IPS DF 4.7 (cell line): ENCODE data around the gene EPB41L4A.
"Not testable (repeated sequence)": the region's sequence is repeated elsewhere in the genome, so short reads cannot be mapped to it uniquely, and the experiment has no call there.

ENCODE experiments used
- DNase-seq: peaks from one replicate; pipeline ENCODE4 v3.0.0-alpha.2; 2013; ENCODE audit warnings: low spot score; ENCODE audit errors: extremely low read depth

The EPB41L4A gene, protein sequence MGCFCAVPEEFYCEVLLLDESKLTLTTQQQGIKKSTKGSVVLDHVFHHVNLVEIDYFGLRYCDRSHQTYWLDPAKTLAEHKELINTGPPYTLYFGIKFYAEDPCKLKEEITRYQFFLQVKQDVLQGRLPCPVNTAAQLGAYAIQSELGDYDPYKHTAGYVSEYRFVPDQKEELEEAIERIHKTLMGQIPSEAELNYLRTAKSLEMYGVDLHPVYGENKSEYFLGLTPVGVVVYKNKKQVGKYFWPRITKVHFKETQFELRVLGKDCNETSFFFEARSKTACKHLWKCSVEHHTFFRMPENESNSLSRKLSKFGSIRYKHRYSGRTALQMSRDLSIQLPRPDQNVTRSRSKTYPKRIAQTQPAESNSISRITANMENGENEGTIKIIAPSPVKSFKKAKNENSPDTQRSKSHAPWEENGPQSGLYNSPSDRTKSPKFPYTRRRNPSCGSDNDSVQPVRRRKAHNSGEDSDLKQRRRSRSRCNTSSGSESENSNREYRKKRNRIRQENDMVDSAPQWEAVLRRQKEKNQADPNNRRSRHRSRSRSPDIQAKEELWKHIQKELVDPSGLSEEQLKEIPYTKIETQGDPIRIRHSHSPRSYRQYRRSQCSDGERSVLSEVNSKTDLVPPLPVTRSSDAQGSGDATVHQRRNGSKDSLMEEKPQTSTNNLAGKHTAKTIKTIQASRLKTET

DNA sequence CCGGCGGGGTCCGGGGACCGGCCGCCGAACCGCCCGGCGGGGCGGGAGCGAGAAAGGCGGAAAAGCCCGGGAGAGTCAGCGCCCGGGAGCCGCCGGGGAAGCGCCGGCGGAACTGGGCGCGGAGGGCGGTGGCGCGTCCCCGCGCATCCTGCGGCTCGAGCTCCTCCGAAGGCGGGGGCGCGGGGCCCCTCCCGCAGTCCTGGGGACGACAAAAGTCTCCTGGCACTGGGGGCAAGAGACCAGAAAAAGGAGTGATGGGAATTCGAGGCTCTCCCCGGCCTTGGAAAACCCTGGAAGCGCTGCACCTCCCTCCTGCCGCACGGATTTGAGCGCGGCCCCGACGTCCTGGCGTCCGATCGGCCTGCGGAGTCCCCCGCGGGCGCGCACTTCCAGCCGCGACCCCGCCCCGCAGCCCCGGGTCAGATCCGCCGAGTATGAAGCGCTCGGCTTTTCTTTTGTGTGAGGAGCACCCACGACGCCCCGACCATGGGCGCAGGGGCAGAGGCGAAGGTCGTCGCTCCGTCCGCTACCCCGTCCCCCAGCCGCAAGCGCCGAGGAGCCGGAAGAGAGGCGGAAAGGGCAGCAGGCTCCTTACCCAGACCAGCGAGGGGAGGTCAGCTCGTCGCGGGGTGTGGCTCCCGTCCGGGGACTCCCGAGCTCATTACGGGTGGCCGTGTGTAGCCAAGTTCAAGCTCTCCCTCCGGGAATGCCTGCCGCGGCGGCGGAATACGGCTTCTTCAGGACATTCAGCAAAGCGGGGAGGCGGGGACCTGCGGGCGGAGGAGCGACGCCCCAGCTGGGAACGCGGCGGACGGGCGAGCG is at the start of gene EPB41L4A:
TSS of gene EPB41L4A (minus strand) at position 114 of the 822 bp plus-strand sequence. CDS start 238 bp downstream, outside the sequence.
- no peak for DNase-seq

DNA sequence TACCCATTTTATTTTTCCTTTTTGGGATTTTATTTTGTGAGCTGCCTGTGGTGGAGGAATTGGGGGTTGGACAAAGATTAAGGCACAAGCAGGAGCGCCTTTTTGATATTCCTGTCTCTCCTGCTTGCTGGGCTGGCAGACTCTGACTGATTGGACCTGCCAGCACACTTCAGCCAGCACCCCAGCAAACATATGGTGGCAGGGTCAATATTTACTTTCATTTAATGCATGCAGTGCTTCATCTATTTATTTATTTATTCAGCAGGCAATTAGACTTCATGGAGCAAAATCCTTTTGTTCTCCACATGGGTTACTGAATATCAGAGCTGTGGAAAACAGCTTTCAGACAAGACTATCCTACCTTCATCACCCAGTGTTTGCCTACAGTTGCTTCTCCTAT is 48.4 kb upstream of the EPB41L4A start:
- no peak for DNase-seq

DNA sequence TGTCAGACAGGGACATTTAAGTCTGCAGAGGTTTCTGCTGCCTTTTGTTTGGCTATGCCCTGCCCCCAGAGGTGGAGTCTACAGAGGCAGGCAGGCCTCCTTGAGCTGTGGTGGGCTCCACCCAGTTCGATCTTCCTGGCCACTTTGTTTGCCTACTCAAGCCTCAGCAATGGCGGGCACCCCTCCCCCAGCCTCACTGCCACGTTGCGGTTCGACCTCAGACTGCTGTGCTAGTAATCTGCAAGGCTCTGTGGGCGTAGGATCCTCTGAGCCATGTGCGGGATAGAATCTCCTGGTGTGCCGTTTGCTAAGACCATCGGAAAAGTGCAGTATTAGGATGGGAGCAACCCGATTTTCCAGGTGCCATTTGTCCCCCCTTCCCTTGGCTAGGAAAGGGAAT is 47.2 kb upstream of the EPB41L4A start:
- not testable (repeated sequence) for DNase-seq

DNA sequence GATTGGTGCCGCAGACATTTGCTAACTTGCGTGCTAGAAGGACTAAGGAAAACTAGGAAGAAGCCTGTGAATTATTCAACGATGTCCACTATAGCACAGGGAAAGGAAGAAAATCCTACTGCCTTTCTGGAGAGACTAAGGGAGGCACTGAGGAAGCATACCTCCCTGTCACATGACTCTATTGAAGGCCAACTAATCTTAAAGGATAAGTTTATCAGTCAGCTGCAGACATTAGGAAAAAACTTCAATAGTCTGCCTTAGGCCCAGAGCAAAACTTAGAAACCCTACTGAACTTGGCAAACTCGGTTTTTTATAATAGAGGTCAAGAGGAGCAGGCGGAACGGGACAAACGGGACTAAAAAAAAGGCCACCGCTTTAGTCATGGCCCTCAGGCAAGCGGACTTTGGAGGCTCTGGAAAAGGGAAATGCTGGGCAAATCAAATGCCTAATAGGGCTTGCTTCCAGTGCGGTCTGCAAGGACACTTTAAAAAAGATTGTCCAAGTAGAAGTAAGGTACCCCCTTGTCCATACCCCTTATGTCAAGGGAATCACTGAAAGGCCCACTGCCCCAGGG is 28.2 kb upstream of the EPB41L4A start:
- DNase-seq, result not testable (repeated sequence)

DNA sequence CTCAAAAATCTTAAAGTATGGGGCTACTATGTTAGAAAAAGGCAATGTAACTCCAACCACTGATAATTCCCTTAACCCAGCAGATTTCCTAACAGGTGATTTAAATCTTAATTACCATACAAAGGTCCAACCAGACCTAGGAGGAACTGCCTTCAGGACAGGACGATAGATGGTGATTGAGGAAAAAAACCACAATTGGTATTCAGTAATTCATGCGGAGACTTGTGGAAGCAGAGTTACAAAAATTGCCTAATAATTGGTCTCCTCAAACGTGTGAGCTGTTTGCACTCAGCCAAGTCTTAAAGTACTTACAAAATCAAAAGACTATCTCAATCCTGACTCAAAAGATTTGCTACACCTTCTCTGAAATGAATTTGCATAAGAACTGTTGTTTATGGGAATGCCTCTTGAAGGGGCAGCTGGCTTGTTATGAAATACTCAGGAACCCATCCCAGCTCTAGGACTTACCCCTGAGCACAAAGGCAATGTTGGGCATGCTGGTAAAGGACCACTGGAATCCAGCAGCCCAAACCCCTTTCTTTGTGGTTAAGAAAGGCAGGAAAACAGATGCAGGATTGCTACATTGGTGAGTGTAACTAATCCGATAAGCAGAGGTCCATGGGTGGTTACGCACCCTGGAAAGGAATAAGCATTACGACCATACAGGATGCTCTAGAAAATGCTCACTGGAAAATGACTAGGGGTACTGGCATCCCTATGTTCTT is 26.7 kb upstream of the EPB41L4A start:
- DNase-seq, result no peak

DNA sequence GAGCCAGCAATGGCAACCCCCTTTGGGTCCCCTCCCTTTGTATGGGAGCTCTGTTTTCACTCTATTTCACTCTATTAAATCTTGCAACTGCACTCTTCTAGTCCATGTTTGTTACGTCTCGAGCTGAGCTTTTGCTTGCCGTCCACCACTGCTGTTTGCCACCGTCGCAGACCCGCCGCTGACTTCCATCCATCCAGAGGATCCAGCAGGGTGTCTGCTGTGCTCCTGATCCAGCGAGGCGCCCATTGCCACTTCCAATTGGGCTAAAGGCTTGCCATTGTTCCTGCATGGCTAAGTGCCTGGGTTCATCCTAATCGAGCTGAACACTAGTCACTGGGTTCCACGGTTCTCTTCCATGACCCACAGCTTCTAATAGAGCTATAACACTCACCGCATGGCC is 24.9 kb upstream of the EPB41L4A start:
- DNase-seq, result not testable (repeated sequence)

DNA sequence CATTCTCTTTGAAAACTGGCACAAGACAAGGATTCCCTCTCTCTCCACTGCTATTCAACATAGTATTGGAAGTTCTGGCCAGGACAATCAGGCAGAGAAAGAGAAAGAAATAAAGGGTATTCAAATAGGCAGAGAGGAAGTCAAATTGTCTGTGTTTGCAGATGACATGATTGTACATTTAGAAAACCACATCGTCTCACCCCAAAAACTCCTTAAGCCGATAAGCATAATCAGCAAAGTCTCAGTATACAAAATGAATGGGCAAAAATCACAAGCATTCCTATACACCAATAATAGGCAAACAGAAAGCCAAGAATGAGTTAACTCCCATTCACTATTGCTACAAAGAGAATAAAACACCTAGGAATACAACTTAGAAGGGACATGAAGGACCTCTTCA is 21.0 kb upstream of the EPB41L4A start:
- DNase-seq, result no peak

DNA sequence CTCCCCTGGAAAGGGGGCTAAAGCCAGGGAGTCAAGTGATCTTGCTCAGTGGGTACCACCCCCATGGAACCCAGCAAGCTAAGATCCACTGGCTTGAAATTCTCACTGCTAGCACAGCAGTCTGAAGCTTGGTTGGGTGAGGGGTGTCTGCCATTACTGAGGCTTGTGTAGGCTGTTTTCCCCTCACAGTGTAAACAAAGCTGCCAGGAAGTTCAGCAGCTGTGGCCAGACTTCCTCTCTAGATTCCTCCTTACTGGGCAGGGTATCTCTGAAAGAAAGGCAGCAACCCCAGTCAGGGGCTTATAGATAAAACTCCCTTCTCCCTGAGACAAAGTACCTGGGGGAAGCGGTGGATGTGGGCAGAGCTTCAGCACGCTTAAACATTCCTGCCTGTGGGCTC is 17.1 kb upstream of the EPB41L4A start:
- DNase-seq, result no peak

DNA sequence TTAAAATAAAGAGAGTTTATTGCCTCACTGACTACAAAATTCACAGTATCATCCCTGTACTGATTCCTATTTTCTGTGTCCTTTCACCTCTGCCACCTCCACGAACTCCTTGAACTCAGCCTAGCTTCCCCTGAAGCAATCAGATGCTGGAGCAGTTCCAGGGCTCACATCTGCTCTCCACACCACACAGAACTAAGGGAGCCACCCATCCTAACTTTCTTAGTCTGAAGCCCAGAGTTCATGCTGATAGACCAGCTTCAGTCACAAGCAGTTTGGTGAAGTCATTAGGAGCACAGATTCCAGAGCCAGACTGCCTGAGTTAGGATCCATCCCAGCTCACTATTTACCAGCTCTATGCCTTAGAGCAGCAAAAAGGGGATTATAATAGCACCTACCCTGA is 15.6 kb upstream of the EPB41L4A start:
- no peak for DNase-seq

DNA sequence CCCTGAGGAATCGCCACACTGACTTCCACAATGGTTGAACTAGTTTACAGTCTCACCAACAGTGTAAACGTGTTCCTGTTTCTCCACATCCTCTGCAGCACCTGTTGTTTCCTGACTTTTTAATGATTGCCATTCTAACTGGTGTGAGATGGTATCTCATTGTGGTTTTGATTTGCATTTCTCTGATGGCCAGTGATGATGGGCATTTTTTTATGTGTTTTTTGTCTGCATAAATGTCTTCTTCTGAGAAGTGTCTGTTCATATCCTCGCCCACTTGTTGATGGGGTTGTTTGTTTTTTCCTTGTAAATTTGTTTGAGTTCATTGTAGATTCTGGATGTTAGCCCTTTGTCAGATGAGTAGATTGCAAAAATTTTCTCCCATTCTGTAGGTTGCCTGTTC is 7.1 kb upstream of the EPB41L4A start:
- not testable (repeated sequence) for DNase-seq

DNA sequence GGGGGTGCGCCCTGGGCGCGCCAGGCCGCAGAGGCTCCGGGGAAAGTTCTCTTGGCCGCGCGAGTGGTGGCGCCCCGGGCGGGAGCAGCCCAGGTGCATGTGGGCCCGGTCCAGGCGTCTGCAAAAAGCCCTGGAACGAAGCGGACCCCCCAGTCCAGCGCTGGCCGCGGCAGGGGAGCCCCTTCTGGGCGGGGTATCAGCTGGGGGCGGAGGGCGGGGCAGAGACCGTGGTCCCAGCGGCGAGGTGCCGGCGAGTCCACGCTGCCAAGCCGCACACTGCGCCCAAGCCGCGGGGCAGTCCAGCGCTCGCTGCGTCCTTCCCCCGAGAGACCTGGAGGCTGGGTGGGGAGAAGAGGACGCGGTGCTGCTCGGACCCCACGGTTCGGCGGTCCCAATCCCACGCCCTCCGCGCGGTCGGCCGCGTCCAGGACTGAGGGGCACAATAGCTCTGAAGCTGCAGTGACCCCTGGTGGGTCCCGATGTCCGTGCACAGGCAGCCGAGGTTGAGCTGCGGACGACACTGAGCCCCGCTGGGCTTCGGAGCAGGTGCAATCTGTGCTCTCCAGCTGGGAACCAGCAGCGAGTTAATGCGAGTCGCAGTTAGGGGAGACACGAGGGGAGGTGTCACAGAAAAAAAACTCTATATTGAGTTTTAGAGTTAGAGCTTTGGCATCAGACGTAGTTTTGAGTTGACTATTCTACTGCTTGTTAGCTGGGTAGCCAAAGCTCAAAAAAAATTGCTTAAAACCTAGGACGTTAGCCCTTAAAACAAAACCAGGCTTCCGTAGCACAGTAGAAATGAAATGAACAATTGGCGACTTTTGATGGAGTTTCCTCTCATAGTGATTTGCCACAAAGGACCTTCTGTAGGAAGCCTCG is 1.1 kb upstream of the EPB41L4A start:
- peak; percentile 60 for DNase-seq

DNA sequence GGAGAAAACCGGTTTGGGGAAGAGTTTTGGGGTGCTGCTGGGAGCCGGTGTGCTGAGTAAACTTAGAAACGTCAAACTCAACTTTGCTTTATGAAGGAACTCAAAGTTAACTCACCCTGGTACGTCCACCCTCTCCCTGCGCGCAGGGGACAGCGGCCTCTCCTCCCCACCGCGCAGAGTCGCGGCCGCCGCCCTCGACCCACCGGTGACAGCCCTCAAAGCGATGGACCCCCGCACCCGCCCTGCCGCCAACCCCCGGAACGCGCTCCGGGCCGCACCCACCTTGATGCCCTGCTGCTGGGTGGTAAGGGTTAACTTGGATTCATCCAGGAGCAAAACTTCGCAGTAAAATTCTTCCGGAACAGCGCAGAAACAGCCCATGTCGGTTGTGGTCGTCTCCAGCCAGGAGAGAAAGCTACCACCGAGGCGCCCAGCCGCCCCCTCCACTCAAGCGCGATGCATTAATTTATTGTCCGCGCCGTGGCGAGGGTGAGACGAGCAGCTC is 366 bp downstream of the EPB41L4A start:
- DNase-seq, result no peak

DNA sequence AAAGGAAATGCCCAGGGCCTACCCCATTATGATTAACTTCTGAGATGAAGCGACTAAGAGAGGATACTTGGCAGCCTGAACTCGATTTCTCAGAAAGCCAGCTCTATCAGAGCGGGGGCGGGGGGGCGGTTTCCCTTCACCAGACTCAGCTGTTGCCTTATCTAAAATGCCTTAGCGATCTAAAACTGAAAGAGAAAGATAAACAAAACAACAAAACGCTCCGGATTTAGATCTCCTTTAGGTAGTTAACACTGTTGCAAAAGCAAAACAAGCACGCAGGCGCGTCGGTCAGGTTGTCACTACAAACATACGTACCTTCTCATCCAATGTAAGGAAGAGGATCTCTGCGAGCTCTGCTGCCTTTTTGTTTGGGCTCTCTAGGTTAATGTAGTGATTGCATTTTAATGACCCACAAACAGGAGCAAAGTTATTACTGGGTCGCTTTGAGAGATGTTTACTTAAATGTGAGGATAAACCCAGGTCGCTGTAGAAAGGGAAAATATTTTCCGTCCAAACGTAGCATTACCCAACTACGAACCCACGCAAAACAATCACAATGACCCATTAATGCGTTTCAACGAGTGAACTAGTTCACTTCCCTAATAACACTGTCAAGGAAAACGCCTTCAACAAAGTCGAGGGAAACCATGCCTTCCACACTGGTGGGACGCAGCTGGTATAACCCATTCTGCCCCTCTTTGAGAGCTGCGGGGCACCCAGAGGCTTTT is 982 bp downstream of the EPB41L4A start:
- no peak for DNase-seq

DNA sequence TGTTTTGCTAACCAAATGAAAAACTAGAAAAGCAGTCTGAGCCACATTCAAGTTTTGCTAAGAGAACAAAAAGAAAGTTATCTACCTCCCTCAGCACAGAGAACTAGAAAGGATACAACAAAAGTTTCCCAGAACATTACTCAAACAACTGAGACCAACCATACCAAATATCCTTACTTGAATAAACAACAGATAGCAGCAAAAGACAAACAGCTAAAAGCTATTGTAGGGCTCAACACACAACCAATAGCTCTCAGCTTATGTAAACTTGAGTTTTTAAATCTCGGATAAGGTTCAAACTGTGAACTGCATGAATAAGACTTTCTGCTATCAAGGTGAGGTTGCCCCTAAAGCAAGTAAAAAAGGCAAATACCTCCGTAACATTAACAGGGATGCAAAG is 3.5 kb downstream of the EPB41L4A start:
- DNase-seq, result no peak

DNA sequence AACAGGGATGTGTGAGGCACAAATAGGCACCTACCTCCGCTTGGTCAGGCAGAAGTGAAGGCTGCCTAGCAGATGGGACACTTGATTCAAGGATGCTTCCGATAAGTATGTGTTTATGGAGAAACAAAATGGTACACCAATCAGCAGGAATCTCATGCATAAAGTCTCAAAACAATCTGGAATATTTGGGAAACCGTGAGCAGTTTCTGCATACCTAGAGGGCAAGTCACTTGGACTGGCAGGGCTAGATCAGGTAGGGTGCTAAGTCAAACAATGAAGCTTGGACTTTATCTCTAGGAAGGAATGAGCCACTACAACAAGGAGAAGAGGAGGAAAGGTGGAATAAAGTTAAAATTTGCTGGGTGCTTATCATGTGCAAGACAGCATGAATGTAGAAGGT is 5.5 kb downstream of the EPB41L4A start:
- DNase-seq, result no peak

DNA sequence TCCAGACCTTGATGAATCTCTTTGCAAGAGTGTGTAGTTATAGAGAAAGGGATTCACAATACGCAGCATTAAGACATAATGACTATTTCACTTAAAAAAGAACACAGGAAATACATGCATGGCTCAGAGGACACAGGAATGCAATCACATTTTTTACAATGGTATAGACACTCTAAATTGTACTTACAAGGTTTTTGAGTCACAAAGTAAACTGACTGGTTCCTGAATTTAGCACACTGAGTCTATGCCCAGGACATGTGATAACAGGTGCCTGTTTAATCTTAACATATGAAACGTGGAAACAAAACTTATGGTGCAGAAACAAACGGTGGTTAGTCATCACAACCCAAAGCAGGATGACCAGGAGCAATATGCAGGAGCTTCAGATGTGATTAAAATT is 6.7 kb downstream of the EPB41L4A start:
- no peak for DNase-seq

DNA sequence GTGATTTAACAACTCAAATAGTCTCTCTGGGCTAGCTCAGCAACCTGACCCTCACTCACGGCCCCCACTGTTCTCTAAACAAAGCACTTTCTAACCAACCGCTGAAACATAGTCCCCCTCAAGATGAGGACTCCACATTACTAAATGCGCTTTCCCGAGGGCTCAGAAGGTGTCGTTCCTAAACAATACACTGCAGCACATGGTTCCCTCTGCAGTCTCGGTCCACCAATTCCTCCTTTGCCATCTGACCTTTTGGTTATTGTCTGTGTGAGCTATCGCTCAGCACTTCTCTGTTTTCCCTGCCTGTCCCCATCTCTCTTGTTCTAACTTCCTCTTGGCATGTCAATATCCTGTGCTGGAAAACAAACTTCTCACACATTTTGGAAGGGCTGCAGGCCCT is 7.2 kb downstream of the EPB41L4A start:
- DNase-seq, result no peak

DNA sequence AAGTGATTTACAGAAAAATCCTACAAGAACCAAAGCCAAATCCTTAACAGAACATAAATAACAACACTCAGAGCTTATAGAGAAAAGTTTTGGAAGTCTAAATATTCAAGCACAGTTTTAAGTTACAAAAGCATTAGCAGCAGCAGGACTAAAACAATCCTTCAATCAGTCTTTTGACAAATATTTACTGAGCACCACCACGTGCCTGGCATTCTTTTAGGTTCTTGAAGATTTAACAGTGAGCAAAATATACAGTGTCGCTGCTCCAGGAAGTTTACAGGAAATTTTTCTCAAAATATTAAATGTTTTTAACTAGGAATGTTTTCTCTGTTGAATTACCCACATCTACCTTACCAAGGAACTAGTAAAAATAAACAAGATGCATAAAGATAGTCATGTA is 11.4 kb downstream of the EPB41L4A start:
- no peak for DNase-seq

DNA sequence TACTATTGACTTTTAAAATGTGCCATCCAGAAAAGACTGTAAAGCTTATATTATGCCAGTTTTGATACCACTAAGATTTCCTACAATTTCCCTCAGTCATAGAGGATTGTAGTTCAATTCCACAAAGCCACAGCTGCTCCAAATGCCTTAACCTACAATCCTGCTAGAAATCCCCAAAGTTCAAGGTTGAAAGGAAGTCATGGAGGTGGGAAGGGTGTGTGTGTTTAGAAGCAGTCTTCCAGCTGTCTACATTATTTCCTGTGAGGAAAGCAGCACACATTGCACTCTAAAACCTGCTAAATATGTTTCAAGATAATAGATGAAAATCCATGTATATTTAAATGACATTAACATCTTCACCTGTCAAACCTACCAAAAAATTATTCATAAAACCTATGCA is 11.8 kb downstream of the EPB41L4A start:
- DNase-seq, result no peak
